Calu3 (cell line): ENCODE data around the gene C16orf89. TPM values are rescaled to one million over a fixed set of nuclear protein-coding genes. Genes with fewer than 3 reads are reported as not detected.

ENCODE experiments used
- BruUV-seq: library from RNA; stranded (reverse); fragments of 400-500 nt; replicated peaks from 2 replicates; lab custom pipeline; 2021; lab: Mats Ljungman, UMichigan
- CTCF ChIA-PET: fragments of 300-600 bp; sonication (Branson Sonifier 250); formaldehyde crosslinking; loops from one replicate; lab custom pipeline; 2022; ENCODE audit warnings: antibody characterized with exemption; lab: Charles Lee
- DNase-seq: peaks from one replicate; pipeline ENCODE4 v3.0.0; 2022
- H3K27ac Mint-ChIP-seq: one replicate; pipeline ENCODE4 v1.8.0; 2022; ENCODE audit warnings: mixed read lengths; ENCODE audit not compliant: unreplicated experiment
- H3K27me3 Mint-ChIP-seq: one replicate; pipeline ENCODE4 v1.8.0; 2022; ENCODE audit warnings: mixed read lengths; ENCODE audit not compliant: unreplicated experiment
- H3K36me3 Mint-ChIP-seq: one replicate; pipeline ENCODE4 v1.8.0; 2022; ENCODE audit warnings: mild to moderate bottlenecking, moderate library complexity, mixed read lengths; ENCODE audit not compliant: insufficient read depth, unreplicated experiment
- H3K4me1 Mint-ChIP-seq: one replicate; pipeline ENCODE4 v1.8.0; 2022; ENCODE audit warnings: mild to moderate bottlenecking, low read depth, mixed read lengths; ENCODE audit not compliant: unreplicated experiment
- H3K4me3 Mint-ChIP-seq: one replicate; pipeline ENCODE4 v1.8.0; 2022; ENCODE audit warnings: mild to moderate bottlenecking, low read depth, moderate library complexity, mixed read lengths; ENCODE audit not compliant: unreplicated experiment
- H3K9me3 Mint-ChIP-seq: one replicate; pipeline ENCODE4 v1.8.0; 2022; ENCODE audit warnings: low read depth, mixed read lengths; ENCODE audit not compliant: unreplicated experiment
- intact Hi-C: fragments of 100-400 bp; cut with micrococcal nuclease; formaldehyde crosslinking; loops from one replicate; pipeline ENCODE4 v1.10.0; 2022; ENCODE audit not compliant: unreplicated experiment
- total RNA-seq: library from RNA; stranded (reverse); gene quantifications from 2 replicates; pipeline ENCODE4 v1.2.3, GENCODE V29; 2022
- TF ChIP-seq, protein P1 (sequence below): fragments of 200-600 bp; IDR thresholded peaks from one replicate; pipeline ENCODE4 v1.8.0; 2022; ENCODE audit warnings: antibody characterized with exemption; ENCODE audit not compliant: unreplicated experiment

The C16orf89 gene
- total RNA-seq, 1 experiment from 2014 or later: not detected

- TF ChIP-seq, protein P1, sequence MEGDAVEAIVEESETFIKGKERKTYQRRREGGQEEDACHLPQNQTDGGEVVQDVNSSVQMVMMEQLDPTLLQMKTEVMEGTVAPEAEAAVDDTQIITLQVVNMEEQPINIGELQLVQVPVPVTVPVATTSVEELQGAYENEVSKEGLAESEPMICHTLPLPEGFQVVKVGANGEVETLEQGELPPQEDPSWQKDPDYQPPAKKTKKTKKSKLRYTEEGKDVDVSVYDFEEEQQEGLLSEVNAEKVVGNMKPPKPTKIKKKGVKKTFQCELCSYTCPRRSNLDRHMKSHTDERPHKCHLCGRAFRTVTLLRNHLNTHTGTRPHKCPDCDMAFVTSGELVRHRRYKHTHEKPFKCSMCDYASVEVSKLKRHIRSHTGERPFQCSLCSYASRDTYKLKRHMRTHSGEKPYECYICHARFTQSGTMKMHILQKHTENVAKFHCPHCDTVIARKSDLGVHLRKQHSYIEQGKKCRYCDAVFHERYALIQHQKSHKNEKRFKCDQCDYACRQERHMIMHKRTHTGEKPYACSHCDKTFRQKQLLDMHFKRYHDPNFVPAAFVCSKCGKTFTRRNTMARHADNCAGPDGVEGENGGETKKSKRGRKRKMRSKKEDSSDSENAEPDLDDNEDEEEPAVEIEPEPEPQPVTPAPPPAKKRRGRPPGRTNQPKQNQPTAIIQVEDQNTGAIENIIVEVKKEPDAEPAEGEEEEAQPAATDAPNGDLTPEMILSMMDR: no peak
- H3K27ac Mint-ChIP-seq: no peak overlapping the region
- H3K27me3 Mint-ChIP-seq: peaks cover 20% of the 10 kb centered on the region
- no peaks in the 10 kb centered on the region for H3K9me3 Mint-ChIP-seq
- CTCF ChIA-PET: no interaction called here
- H3K4me3 Mint-ChIP-seq: no peak overlapping the region
- no TSS peak for BruUV-seq
- DNase-seq: no peak
- intact Hi-C loops: no loop called here
- peaks cover 21% of the 10 kb centered on the region for H3K36me3 Mint-ChIP-seq
- H3K4me1 Mint-ChIP-seq: peaks cover 25% of the 10 kb centered on the region
Observed at GRCh38 chr16:5031601-5032000, 34.2 kb downstream of the C16orf89 start.

- Mint-ChIP-seq H3K27me3 (peaks cover 8% of the 10 kb centered on the region), H3K4me3 (no peak overlapping the region), H3K27ac (no peak overlapping the region), H3K4me1 (peaks cover 22% of the 10 kb centered on the region), H3K36me3 (peaks cover 21% of the 10 kb centered on the region), H3K9me3 (no peaks in the 10 kb centered on the region)
- intact Hi-C loops: no loop called here
- CTCF ChIA-PET: interaction anchor here (0.7 kb wide), 1 partner anchor 359 kb away, joined by 4 read pairs; no protein-coding TSS in a partner anchor
- TF ChIP-seq, protein P1: no peak
- DNase-seq: no peak
- BruUV-seq: no TSS peak
Observed at GRCh38 chr16:5030251-5030870, 35.4 kb downstream of the C16orf89 start.

DNA sequence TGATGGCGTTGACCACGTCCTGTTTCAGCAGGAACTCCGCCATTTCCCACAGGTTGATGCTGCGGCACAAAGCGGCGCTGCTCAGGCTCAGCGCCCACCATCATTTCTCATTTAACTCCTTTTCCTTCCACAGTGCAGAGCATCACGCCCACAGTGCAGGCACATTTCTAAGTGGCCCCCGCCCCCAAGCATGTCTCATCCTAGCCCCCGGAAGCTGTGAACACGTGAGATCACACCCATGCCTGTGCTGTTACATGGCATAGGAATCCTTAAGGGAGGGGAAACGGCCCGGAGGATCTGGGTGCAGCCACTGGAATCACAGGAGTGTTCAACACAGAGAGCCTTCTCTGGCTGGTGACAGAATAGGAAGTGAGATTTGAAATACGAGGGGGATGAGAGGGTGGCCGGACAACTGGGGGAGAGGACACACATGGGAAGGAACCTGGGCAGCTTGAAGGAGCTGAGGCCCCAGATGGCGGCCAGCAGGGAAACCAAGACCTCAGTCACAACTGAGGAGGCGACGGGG lies 36.7 kb downstream of the C16orf89 start:
- no TSS peak for BruUV-seq
- TF ChIP-seq, protein P1: no peak
- intact Hi-C loops: loop anchor here (10.0 kb wide), 2 partner anchors 314 to 514 kb away; no protein-coding TSS in a partner anchor
- CTCF ChIA-PET: no interaction called here
- Mint-ChIP-seq H3K27me3 (no peaks in the 10 kb centered on the region), H3K4me1 (peaks cover 10% of the 10 kb centered on the region), H3K4me3 (no peak overlapping the region), H3K27ac (no peak overlapping the region), H3K9me3 (no peaks in the 10 kb centered on the region), H3K36me3 (peaks cover 16% of the 10 kb centered on the region)
- DNase-seq: no peak

DNA sequence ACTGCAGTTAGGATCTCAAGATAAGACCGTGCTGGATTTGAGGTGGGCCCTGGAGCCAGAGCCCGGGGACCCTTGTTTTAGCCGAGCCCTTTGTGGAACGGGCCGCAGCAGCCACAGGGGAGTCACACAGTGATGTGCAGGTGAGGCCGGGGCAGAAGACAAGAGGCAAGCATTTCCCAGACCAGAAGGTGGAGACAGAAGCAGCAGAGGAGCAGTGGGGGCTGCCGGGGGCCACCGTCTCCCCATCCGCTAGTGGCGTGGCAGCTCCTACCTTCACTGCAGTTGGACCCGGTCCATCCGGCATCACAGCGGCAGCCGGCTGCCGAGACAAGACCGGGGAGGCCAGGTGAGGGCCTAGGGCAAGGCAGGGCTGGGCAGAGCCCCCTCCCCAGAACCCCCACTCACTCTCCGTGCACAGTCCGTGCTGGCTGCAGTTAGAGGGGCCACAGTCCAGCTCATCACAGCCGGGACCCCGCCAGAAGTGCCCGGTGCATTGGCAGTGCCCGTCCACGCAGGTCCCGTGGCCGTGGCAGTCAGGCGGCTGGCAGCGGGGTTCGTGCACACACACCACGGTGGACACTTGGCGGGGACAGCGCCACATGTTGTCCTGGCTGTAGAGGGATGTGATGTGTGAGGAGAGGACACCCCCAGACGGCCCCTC lies 38.1 kb downstream of the C16orf89 start:
- CTCF ChIA-PET: interaction anchor here (0.5 kb wide), 1 partner anchor 20 kb away, joined by 3 read pairs; no protein-coding TSS in a partner anchor
- H3K4me1 Mint-ChIP-seq: peaks cover 4% of the 10 kb centered on the region
- H3K4me3 Mint-ChIP-seq: no peak overlapping the region
- peaks cover 8% of the 10 kb centered on the region for H3K27me3 Mint-ChIP-seq
- no peak overlapping the region for H3K27ac Mint-ChIP-seq
- no peaks in the 10 kb centered on the region for H3K9me3 Mint-ChIP-seq
- intact Hi-C loops: loop anchor here (10.0 kb wide), 2 partner anchors 313 to 513 kb away; no protein-coding TSS in a partner anchor
- DNase-seq: no peak
- no TSS peak for BruUV-seq
- H3K36me3 Mint-ChIP-seq: peaks cover 3% of the 10 kb centered on the region
- TF ChIP-seq, protein P1: no peak
